DMS53 treated with DMSO at 0.1 percent for 48 hours (cell line): Measurements from ENCODE around the gene SERPINI2.

Source experiments
- DNase-seq: peaks from one replicate; lab custom pipeline; 2025; ENCODE audit not compliant: unreplicated experiment; lab: John Stamatoyannopoulos, UW

The SERPINI2 gene

GRCh38 chr3:167473863-167474262, at the start of gene SERPINI2:
SERPINI2 (minus strand) TSS chr3:167474042; CDS start chr3:167471834, 2,208 bp downstream.
- no peak for DNase-seq

- no peak for DNase-seq
Measured at GRCh38 chr3:167521006-167521355, 47.1 kb upstream of the SERPINI2 start.

GRCh38 chr3:167520266-167521005, 46.6 kb upstream of the SERPINI2 start:
- no peak for DNase-seq

- no peak for DNase-seq
Measured at GRCh38 chr3:167507954-167508353, 34.1 kb upstream of the SERPINI2 start.

- DNase-seq = no peak
Measured at GRCh38 chr3:167502401-167502800, 28.6 kb upstream of the SERPINI2 start.

- no peak for DNase-seq
Measured at GRCh38 chr3:167501941-167502340, 28.1 kb upstream of the SERPINI2 start.

GRCh38 chr3:167497903-167498302, 24.1 kb upstream of the SERPINI2 start:
- no peak for DNase-seq

- DNase-seq = peak; percentile 13
Measured at GRCh38 chr3:167493244-167493643, 19.4 kb upstream of the SERPINI2 start.

GRCh38 chr3:167491621-167492020, 17.8 kb upstream of the SERPINI2 start:
- DNase-seq = no peak

- DNase-seq = no peak
Measured at GRCh38 chr3:167489571-167489970, 15.7 kb upstream of the SERPINI2 start.

GRCh38 chr3:167487556-167487955, 13.7 kb upstream of the SERPINI2 start:
- DNase-seq = no peak

GRCh38 chr3:167484551-167484950, 10.7 kb upstream of the SERPINI2 start:
- no peak for DNase-seq

- DNase-seq = no peak
Measured at GRCh38 chr3:167483708-167484475, 10.1 kb upstream of the SERPINI2 start.

- DNase-seq = no peak
Measured at GRCh38 chr3:167481164-167481563, 7.3 kb upstream of the SERPINI2 start.

GRCh38 chr3:167480748-167481147, 6.9 kb upstream of the SERPINI2 start:
- DNase-seq = no peak

- DNase-seq = no peak
Measured at GRCh38 chr3:167469381-167469780, 4.5 kb downstream of the SERPINI2 start.

GRCh38 chr3:167467848-167468611, 5.8 kb downstream of the SERPINI2 start:
- peak; percentile 82 for DNase-seq

- no peak for DNase-seq
Measured at GRCh38 chr3:167466966-167467365, 6.9 kb downstream of the SERPINI2 start.

- DNase-seq = no peak
Measured at GRCh38 chr3:167456157-167456799, 17.6 kb downstream of the SERPINI2 start.

GRCh38 chr3:167453815-167454214, 20.0 kb downstream of the SERPINI2 start:
- DNase-seq = no peak

- DNase-seq = no peak
Measured at GRCh38 chr3:167451282-167451681, 22.6 kb downstream of the SERPINI2 start.
